Endometrial microvascular endothelial cells (primary cell): ENCODE results near the gene IL1RAPL1. TPM values are rescaled to one million over a fixed set of nuclear protein-coding genes. Genes with fewer than 3 reads are reported as not detected.

ENCODE experiments used
- in situ Hi-C: cut with HindIII; loops from 2 replicates; pipeline ENCODE4 v1.10.0; 2017; ENCODE audit warnings: low sequenced_read_pairs, low pct_unique_long_range_greater_than_20kb; ENCODE audit errors: inconsistent ontology term
- total RNA-seq: library from RNA; depleted of rRNA; stranded (reverse); fragments of >200 nt; gene quantifications from one replicate; pipeline ENCODE4 v1.2.3, GENCODE V29; 2015; ENCODE audit errors: inconsistent ontology term

IL1RAPL1 gene
- total RNA-seq, 1 donor from 2014 or later = 0.28 TPM

DNA sequence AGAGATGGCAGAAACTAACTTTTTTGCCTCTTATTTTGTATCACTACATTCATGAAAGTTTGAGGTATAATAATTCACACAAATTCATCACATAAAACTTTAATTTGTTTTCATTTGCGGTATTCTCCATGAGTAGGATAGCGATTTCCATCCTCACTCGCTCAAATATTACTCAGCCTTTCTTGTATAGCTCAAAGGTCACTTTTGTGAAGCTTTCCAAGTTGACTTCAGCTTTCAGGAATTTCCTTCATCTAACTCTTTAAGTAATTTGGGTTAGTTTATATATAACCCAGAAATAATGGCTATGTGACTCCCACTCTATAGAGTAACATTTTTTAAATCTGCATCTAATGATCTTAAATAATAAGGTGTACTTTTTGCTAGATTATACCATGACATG lies 314.4 kb downstream of the IL1RAPL1 start:
- in situ Hi-C loops = no loop called here

DNA sequence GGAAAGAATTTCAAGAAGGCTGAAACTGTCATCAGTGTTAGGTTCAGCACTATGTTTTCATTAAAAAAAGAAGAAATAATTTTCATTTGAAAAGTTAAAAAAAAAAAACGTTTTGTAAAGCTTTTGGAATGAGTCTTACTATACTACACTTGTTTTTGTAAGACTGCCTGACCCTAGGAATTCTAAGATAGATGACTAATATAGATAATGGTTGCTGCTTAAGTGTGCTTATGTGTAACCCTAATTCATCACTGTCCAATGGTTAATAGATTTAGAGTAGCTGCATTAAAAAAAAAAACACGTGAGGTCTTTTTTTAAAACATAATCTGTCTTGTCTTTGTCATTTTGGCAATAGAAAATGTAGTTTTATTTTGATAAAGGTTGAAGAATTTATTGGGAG lies 323.2 kb downstream of the IL1RAPL1 start:
- in situ Hi-C loops = no loop called here

DNA sequence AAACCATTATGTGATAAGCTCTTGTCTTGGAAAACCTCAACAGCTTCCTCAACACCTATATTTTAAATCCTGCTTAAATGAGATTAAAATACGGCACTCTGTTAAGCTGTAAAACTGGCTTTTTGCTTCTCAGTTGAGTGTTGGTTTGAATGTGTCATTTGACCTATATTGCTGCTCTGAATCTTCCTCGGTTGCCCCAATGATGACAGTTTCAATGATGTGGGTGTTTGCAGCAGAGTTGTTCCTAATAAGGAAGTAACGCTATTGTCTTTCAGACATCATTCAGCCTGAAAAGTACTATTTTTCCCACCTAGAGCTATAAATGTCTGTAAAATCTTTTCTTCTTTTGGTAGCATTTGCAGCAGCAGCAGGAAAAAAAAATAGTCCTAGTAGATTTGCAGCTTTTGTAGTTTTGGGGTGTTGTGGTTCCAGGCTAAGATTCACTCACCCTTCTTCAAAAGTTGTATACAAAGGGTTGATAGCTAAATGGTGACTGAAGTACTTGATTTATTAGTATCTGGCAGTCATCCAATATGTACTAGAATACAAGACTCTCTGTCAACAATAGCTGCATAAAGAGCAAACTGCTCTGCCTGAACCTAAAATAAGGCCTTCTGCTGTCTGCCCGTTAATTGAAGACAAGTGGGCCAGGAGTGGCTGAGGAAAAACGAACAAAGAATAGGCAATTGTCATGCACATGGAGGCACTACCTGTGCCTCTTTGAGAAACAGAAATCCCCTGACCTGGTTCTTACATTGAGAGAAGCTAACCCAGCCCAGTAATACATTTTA lies 333.1 kb downstream of the IL1RAPL1 start:
- in situ Hi-C loops = no loop called here

DNA sequence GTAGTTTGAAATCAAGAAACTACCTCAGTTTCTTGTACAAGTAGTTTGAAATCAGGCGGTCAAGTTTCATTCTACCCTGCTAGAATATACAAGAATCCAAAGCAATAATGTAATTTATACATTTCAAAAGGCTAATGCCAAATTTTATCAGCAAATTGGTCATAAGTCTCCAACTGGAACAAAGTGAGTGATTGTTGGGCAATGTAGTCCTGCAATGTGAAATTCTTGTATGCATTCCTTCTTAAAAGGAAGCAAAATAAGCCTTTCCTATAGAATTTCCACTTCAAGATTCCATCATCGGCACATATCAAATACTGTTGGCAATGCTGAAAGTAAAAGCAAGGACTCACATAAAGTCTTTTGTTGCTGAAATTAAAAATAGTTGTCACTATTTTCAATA lies 334.9 kb downstream of the IL1RAPL1 start:
- in situ Hi-C loops = no loop called here

DNA sequence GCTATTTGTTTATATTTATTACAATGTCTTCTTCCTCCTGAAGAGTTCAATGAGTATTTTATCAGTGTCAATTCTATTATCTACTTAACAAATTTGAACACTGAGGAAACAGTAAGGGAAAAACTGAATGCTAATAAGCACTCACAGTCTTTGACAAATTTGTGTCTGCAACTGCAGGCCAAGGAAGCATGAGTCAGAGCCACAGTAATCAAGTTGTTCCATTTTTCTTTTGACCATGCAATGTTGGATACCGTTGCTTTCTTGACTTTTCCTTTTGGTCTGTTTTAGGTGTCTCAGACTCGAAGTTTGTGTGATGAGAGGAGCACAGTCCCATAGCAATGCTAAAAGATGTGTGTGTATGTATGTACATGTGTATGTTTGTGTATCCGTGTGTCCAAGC lies 359.6 kb downstream of the IL1RAPL1 start:
- in situ Hi-C loops = no loop called here

DNA sequence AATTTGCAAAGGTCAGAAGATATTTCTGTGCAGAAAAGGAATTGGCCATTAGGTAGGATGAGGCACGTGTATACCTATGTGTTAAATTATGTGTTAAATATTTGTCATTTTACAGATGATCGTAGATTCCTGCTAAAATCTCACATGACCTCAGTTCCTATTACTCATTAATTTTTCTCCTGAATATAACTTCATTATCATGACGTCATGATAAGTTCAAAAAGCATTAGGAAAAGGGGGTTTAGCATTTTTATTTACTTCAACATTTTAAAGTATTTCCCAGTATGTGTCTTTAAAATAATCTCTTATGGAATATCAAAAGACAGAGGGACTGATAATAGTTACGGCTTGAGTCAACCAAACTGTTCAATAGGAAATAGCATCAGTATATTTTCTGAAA lies 372.8 kb downstream of the IL1RAPL1 start:
- in situ Hi-C loops = no loop called here

DNA sequence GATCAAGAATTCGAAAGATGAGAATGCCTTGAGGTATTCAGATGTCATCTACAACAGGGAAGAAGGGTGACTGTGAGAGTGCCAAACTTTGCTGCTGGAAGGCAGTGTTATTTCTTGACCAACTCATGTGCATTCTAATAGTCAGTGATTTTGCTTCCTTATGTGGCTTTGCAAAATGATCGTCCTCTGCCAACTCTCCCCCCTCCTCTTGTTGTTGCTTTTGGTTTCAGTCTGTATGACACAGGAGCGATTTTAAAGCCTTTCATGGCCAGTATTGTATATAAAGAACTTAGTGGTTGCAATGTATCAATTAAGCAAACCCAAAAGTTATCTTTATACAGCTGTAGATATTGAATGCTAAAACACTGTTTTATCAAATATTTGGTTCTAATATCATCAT lies 379.1 kb downstream of the IL1RAPL1 start:
- in situ Hi-C loops = no loop called here

DNA sequence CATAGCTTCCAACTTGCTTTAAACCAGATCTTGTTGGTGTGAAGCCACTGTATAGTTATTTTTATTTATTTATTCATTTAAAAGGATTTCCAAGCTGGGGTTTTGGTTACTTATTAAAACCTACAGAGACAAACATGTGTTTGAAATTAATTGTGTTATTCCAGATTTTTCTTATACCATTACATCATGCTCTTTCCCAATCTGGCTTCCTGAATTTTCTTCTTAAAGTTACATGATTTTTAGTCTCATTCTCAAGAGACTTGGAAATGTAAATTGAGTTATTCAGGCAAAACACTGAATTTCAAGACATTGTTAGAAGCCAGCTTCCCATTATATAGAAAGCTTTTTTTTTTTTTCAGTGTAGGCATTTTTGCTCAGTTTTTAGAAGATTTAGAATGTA lies 381.9 kb downstream of the IL1RAPL1 start:
- in situ Hi-C loops = no loop called here

DNA sequence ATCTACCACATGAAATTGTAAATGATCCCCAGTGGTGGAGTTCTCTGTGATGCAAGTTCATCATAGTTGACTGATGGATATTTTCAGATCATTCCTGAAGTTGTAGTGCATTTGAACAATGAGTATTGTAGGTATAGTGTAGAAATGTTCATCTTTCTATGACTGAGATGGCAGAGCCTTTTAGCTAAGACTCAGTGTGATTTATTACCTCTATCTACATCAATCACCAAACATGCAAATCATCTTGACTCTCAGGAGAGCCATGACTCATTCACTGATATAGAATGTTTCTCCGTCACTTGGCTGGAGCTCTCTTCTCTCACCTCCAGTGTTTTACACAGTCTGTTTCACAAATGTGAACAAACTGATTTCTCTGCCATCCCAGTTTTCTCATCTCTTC lies 392.6 kb downstream of the IL1RAPL1 start:
- in situ Hi-C loops = no loop called here

DNA sequence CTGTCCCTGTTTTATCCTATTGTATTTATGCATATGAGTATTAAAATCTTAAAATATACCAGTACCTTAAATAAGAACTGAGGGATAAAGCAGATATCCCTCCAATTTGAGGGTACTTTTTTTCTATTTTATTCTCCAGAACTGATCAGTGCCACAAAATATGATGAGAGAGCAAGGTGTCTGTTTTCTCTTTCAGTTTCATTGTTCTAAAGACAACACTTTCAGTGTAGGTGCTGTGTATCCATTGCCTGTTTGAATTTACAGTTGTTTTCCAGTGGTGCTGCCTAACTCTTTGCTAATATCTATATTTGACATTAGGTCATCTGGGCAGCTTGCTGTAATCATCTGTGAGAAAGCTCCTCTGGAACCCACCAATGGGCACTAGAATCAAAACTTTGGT lies 394.7 kb downstream of the IL1RAPL1 start:
- in situ Hi-C loops = no loop called here

DNA sequence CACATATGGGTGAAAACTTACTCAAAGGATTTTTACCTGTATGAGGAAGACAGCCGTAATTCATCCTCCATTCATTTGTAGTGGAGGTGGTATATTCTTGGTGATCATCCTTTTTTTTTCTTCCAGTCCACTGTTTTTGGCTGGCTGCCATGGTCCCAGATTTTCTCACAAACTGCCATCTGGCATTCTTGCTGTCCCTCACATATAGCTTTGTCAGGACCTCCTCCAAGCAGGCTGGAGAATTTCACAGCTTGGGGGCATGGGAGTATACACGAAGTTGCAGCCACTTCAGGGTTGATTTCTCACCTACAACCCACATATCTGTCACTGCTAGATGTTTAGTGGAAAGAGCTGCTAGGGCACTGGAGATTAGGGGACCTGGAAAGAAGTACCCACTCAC lies 401.0 kb downstream of the IL1RAPL1 start:
- in situ Hi-C loops = no loop called here

DNA sequence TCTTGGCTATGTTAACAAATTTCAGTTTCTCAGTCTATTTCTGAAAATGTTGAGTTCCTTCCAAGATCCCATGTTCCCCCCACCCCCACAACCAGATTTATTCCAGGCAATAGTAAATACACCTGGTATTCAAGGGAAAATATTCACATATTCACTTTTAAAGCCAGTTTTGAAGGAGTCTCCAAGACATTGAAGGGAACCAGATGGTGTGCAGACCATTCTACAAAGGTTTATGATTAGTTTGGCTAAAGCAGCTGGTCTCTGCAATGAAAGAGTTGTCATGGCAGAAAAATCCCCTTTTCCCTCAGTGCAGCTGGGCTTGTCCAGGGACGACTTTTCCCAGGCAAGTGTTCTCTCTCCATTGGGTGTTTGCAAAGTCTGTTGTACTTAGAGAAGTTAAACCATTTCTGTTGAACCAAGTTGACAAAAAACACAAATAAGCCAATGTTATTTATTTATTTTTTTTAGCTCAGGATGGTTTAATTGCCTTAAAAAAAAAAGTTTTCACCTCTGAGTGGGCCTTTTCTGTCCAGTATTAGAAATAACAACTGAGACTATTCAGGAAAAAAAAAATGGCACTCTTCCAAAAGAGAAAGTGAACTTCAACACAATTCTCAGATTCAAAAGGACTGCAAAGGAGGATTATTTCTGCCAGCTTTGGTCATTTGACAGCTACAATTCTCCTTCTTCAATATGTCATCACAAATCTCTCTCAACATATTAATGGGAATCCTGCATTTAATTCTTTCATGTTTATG lies 410.6 kb downstream of the IL1RAPL1 start:
- in situ Hi-C loops = no loop called here

DNA sequence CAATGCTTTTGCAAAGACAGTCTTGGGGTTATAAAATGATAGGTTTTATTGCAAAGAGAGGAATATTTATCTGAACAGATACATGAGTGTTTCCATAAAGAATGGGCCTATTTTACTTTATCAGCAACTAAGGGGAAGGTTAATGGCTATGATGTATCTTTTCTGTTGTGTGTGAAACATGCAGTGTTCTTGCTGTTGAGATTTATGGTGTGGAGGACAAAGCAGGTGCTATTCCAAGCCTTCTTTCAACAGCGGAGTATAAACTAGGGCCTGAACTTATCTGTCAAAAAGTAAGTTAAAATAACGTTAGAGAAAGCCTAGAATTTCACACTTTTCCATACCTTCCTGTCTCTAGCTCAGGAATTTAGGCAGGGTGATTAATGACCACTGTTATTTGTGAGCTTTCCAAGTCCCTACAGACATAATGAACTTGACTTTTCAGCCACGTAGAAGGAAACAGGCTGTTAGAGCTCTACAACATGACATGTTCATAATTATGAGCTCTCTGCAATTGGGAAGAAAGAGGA lies 411.4 kb downstream of the IL1RAPL1 start:
- in situ Hi-C loops = no loop called here

DNA sequence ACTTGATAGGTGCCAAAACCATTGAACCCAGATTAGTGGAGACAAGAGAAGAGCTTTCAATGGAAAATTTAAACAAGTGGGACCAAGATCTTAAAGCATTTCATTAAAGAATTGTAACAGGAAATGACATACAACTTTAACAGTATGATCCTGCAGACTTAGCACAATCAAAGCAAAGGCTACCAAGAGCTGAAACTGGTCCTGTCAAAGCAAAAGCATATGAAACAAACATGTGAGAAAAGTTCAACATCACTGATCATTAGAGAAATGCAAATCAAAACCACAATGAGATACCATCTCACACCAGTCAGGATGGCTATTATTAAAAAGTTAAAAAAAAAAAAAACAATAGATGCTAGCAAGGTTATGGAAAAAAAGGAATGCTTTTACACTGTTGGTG lies 425.6 kb downstream of the IL1RAPL1 start:
- in situ Hi-C loops = no loop called here

DNA sequence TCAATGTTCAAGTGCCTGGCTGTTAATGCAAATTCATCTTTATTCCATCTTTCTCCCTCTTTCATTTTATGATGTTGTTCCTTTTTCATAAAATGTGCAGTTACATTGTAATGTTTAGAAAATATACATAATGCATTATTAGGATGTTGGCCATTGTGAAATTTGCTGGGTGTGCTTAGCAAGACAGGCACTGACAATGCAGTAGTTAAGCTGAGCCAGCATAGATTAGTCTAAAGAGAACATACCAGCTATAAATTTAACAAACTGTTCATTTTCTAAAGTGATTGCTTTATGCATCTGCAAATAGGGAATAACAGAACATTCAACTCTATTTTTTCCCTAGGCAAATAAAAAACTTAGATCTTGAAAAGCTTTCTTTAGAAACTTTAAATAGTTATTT lies 436.0 kb downstream of the IL1RAPL1 start:
- in situ Hi-C loops = no loop called here

DNA sequence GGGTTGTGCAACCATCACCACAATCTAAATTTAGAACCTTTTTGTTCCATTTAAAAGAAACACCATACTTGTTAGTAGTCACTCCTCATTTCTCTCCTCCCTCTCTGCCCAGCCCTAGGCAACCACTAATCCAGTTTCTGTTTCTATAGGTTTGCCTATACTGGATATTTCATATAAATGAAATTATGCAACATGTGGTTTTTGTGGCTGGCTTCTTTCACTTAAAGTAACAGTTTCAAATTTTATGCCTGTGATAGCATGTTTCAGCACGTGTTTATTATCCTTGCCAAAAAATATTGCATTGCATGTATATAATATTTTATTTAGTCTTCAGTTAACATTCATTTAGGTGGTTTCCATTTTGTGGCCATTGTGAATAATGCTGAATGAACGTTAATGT lies 437.6 kb downstream of the IL1RAPL1 start:
- in situ Hi-C loops = no loop called here

DNA sequence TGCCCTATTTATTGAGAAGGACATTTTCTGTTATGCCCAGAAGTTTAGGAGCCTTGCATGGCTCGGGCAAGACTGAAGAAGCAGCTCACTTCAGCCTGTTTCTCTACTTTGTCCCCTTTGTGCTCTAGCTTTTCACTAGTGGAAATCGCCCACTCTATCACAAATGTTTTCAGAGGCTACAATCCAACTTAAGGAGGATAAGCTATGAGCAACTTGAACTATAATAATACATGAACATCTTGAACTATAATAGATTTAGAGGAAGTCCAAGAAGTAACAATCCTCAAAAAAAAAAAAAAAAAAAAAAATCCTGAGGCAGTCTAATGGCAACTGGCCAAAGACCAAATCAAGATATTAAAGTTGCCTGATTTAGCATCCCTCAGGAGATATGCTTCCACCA lies 452.3 kb downstream of the IL1RAPL1 start:
- in situ Hi-C loops = no loop called here

DNA sequence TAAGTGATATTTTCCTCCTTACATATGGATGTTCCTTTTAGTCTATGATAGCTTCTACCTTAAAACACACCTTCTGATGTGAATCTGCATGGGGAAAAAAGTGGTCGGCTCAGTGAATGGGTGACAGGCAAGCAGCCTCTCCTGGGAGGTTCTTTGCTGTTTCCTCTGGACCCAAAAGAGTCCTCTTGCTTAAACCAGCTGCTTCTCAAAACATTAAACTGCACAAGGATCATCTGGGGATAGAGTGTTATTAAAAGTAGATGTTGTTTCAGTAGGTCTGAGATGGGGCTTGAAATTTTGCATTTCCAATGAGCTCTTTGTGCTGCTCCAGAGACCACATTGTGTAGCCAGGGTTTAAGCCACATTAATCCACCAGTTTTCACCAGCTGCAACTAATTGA lies 452.9 kb downstream of the IL1RAPL1 start:
- in situ Hi-C loops = no loop called here

DNA sequence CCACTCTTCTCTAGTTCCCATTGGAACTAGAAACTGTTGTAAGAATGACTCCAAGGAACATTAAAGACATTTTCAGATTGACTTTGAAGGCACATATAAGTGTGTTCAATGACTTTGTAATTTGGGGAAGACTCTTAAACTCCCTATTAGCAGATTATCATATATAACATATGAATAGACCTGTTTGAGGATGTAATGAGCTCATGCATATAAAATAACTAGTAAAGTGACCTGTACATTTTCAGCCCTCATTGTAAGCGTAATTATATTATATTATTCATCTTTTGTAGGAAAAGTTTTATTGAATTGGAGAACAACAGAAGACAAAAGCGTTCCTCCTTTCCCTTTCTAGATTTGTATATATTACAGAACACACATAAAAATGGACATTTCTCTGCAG lies 455.1 kb downstream of the IL1RAPL1 start:
- in situ Hi-C loops = no loop called here

DNA sequence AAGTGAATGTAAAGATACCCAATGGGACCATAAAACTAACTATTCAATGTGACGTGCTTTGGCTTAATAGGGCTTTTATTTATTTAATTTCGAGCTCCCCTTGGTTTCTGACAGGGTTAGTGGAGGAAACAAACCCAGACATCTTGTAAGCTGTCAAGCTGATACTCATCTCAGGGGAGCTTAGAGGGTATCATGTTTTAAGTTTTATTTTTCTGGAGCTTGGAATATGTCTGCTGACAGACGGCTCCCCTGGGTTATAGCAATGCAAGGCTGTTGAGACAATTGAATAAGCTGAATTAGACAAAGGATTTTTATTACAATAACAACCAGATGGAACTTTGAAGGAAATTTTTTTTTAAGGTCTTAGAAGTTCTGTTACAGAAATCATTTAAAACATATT lies 456.5 kb downstream of the IL1RAPL1 start:
- in situ Hi-C loops = no loop called here
